HFF-Myc (cell line): ENCODE results near the gene LHFPL2.

Source experiments
- DNase-seq: peaks from one replicate; pipeline ENCODE4 v3.0.0-alpha.2; 2011; ENCODE audit warnings: low read depth; ENCODE audit errors: extremely low read depth
- H3K4me3 ChIP-seq: replicated peaks from 2 replicates; pipeline ENCODE4 v1.5.1; 2011; ENCODE audit warnings: low read depth, mild to moderate bottlenecking, control low read depth, low read length
- TF ChIP-seq, protein P1 (sequence below): IDR thresholded peaks from 2 replicates; pipeline ENCODE4 v1.5.1; 2012; ENCODE audit warnings: mild to moderate bottlenecking, low read depth, low read length, control low read depth; ENCODE audit errors: missing control alignments

The LHFPL2 gene

DNA sequence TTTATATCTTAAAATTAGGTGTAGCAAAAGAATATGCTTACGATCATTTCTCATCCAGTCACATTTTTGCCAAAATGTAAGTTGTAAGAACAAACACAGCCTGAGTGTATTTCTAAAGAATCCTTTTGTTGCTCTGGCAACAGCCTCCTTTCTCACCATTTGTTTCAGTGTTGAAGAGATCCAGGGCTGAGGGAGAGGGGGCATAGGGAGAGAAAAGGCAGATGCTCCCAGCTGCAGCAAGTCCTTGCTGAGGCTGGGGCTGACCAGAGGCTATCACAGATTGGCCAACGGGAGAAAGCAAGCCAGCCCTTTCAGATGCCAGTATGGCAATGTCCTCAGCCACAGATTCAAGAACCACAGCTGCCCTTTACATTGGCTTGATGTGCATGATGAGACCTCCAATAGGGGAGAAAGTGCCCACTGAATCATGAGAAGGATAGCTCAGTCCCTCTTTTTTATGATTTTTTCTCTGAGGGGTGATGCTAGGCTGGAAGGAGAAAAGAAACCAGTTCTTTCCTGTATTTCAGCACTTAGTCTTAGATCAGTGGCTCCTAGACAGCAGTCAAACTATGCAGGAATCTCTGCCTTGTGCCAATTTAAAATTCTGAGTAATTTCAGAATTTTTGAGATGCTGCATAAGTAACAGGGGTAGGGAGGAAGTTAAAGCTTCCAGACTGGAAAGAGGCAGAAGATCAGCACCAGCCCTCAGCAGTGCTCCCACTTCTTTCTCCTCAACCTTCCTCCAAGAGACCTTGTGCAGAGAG, 142.1 kb downstream of the LHFPL2 start:
- H3K4me3 ChIP-seq, result no peak overlapping the region
- no peak for DNase-seq
- TF ChIP-seq, protein P1, sequence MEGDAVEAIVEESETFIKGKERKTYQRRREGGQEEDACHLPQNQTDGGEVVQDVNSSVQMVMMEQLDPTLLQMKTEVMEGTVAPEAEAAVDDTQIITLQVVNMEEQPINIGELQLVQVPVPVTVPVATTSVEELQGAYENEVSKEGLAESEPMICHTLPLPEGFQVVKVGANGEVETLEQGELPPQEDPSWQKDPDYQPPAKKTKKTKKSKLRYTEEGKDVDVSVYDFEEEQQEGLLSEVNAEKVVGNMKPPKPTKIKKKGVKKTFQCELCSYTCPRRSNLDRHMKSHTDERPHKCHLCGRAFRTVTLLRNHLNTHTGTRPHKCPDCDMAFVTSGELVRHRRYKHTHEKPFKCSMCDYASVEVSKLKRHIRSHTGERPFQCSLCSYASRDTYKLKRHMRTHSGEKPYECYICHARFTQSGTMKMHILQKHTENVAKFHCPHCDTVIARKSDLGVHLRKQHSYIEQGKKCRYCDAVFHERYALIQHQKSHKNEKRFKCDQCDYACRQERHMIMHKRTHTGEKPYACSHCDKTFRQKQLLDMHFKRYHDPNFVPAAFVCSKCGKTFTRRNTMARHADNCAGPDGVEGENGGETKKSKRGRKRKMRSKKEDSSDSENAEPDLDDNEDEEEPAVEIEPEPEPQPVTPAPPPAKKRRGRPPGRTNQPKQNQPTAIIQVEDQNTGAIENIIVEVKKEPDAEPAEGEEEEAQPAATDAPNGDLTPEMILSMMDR, result no peak

DNA sequence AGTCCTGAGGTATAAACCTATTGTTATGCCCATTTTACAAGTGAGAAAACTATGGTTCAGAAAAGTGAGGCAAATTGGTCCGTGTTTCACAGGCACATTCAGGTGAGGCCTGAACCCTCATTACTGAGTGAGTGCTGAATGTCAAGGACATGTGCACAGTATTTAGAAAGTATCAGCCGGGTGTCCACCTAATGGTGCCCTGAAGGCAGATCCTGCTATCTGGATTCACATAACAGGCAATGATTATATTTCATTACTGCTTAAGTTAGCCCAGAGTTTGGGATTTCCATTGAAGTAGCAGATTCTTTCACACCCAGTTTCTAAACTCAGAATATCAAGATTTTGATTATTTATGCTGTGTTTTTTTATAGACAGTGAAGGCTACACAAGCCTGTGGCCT, 142.7 kb downstream of the LHFPL2 start:
- TF ChIP-seq, protein P1, result no peak
- no peak for DNase-seq
- no peak overlapping the region for H3K4me3 ChIP-seq

DNA sequence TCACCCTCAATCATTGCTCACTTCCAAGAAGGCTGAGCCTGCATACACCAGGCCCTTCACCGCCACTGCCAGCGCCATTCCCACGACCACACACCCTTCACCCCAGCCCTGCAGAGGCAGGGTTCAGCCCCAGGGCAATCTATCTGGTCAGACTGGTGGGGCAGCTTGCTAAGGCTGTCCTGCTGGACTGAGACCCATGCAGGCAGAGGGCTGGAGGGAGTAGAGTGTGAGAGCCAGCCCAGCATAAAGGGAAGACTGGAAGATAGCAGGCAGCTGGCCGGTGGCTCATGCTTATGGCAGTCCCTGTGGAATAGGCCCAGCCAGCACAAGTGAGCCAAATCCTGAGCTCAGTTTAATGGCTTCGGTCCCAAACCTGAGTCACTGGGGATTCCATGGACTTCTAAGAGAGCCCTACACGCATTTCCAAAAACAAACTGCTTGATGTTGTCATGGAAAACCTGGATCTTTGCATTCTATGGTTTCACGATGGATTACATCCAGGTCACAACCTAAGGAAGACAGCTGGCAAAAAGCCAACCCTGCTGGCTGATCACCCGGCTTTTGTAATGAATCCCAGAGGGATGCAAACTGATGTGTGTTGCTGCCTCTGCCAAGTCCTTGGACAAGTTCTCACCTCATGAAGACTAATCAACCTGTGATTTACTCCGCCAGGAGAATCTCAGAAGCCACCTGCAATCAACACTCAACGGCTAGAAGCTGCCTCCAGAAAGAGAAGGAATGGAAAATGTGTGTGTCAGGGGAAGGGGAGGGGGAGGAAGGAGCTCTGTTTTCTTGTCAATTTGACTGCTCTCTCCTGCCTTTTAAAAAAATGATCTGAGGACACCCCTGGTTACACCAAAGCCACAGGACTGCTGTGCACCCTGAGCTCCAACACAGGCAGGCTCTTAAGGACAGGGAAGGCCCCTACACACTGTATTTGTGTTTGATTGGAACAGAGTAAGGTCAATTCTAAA, 143.6 kb downstream of the LHFPL2 start:
- DNase-seq, result peak; percentile 99
- H3K4me3 ChIP-seq, result no peak overlapping the region
- TF ChIP-seq, protein P1, result no peak

DNA sequence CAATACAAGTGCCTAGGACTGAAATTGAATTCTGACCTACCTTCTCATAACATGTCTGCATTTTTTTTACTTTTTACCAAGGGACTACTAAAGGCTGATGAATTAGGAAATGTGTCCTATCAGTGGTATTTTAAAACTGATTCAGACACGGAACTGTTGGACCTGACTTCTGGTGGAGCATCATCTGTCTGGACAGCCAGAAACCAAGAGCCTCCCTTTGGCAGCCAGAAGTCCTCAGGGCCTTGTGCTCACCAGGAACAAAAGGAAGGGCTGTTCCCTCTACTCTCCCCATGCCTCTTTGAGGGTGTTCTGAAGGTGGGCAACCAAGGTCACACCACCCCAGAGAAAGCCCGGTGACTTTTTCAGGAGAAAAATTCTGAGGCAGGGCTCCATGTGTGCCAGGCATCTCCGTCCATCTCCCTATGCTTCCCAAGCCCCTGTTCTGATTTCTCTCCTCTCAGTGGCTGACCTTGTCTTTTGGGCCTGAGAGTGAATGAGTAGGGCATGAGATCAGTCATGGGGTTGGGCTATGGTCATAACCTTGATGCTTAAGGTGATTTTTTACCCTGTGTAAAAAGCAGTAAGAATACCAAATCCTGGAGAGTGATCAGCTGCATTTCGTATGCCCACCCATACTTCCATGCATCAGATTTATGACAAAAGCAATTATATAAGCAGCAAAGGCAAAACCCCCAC, 144.5 kb downstream of the LHFPL2 start:
- H3K4me3 ChIP-seq, result no peak overlapping the region
- TF ChIP-seq, protein P1, result no peak
- DNase-seq, result no peak

DNA sequence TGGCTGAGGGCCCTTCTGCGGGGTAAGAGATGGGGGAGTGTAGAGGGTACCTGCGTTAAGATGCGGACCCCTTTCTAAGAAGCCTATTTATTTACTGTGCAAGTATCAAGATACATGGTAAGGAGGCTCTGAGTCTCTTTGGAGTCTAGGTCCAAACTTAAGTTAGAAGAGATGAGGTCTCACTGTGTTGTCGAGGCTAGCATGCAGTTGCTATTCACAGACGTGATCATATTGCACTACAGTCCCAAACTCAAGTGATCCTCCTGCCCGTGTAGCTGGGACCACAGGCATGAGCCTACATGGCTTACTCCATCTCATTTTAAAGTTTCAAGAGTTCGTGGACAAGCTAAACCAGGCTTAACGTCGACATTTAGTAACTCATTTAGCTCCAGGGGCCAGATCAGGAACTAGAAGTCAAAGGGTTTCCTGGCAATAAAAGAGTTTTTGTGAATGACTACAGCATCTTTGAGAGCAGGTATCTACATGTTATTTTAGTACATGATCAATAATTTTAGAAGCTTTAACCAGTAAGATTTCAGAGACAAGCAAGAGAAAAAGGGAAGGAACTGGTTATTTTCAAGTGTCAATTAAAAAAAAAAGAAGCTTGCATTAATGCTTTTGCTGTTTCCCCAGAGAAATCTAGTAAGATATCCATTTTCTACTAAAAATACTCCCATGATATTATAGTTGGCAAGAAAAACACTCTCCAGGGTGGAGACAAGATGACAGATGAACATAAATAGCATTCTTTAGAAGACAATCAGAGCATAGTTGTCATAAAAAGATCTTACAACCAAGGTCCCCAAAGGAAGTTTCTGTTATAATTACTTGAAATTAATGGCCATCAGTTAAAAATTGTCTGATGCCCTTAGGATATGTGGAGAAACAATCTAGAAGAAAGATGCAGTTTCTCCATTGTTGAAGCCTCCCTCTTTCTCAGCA, 146.9 kb downstream of the LHFPL2 start:
- TF ChIP-seq, protein P1, result no peak
- H3K4me3 ChIP-seq, result no peak overlapping the region
- no peak for DNase-seq

DNA sequence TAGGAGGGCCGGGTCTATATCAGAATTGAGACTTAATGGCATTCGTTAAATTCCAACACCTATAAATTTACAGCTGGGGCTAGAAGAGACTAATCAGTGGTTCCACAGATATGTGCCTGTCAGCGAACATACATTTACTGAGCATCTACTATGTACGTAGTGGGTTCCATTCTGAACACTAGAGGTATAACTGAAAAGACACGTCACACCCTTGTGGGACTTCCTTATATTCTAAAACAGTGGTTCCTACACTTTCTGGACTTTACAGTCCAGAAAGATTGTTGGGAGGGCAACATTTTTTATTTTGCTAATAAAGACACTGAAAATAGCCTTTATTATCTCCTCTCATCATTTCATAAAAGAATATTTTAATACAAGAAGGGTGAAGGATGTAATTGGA, 147.7 kb downstream of the LHFPL2 start:
- H3K4me3 ChIP-seq, result no peak overlapping the region
- TF ChIP-seq, protein P1, result no peak
- no peak for DNase-seq
